GM23248 (cell line): Measurements from ENCODE around the gene SDK2. TPM values are rescaled to one million over a fixed set of nuclear protein-coding genes. Genes with fewer than 3 reads are reported as not detected.

Experiments used
- DNase-seq: peaks from one replicate; pipeline ENCODE4 v3.0.0-alpha.2; 2015
- H2AFZ ChIP-seq: fragments of 200-600 bp; sonication (generic); 2 replicates; pipeline ENCODE4 v1.6.1; 2016; ENCODE audit warnings: antibody characterized with exemption
- H3F3A ChIP-seq: fragments of 200-600 bp; sonication (generic); 2 replicates; pipeline ENCODE4 v1.6.1; 2016; ENCODE audit warnings: mild to moderate bottlenecking, antibody characterized with exemption, mixed run types; ENCODE audit not compliant: insufficient read depth
- H3K27ac ChIP-seq: fragments of 200-600 bp; sonication (generic); 2 replicates; pipeline ENCODE4 v1.5.1; 2016; ENCODE audit warnings: mild to moderate bottlenecking
- H3K27me3 ChIP-seq: fragments of 200-600 bp; sonication (generic); replicated peaks from 2 replicates; pipeline ENCODE4 v1.6.1; 2016; ENCODE audit warnings: mild to moderate bottlenecking; ENCODE audit not compliant: insufficient read depth
- H3K36me3 ChIP-seq: fragments of 200-600 bp; sonication (generic); 2 replicates; pipeline ENCODE4 v1.6.1; 2016; ENCODE audit warnings: low read depth, mild to moderate bottlenecking
- H3K4me1 ChIP-seq: fragments of 200-600 bp; sonication (generic); 2 replicates; pipeline ENCODE4 v1.6.1; 2016; ENCODE audit warnings: mild to moderate bottlenecking; ENCODE audit not compliant: insufficient read depth
- H3K4me2 ChIP-seq: fragments of 200-600 bp; sonication (generic); one replicate; pipeline ENCODE4 v1.6.1; 2016; ENCODE audit warnings: mild to moderate bottlenecking; ENCODE audit not compliant: unreplicated experiment
- H3K4me3 ChIP-seq: fragments of 200-600 bp; sonication (generic); 2 replicates; pipeline ENCODE4 v1.5.1; 2016; ENCODE audit warnings: mild to moderate bottlenecking
- H3K79me2 ChIP-seq: fragments of 200-600 bp; sonication (generic); 2 replicates; pipeline ENCODE4 v1.6.1; 2016; ENCODE audit warnings: mild to moderate bottlenecking; ENCODE audit not compliant: insufficient read depth
- H3K9ac ChIP-seq: fragments of 200-600 bp; sonication (generic); 2 replicates; pipeline ENCODE4 v1.6.1; 2016; ENCODE audit warnings: mild to moderate bottlenecking
- H3K9me2 ChIP-seq: fragments of 200-600 bp; sonication (generic); 2 replicates; pipeline ENCODE4 v1.6.1; 2016; ENCODE audit warnings: mixed run types, mild to moderate bottlenecking, moderate library complexity; ENCODE audit not compliant: insufficient read depth
- H3K9me3 ChIP-seq: fragments of 200-600 bp; sonication (generic); one replicate; pipeline ENCODE4 v1.6.1; 2017; ENCODE audit warnings: low read depth
- H4K20me1 ChIP-seq: fragments of 200-600 bp; sonication (generic); 2 replicates; pipeline ENCODE4 v1.6.0; 2016; ENCODE audit not compliant: insufficient read depth
- EZH2 ChIP-seq: fragments of 200-600 bp; sonication (generic); IDR thresholded peaks from 2 replicates; pipeline ENCODE4 v1.6.1; 2018; ENCODE audit warnings: antibody characterized with exemption, mild to moderate bottlenecking; ENCODE audit not compliant: insufficient read depth, poor library complexity, severe bottlenecking
- EZH2phosphoT487 ChIP-seq: fragments of 200-600 bp; sonication (generic); IDR thresholded peaks from 2 replicates; pipeline ENCODE4 v1.6.1; 2018; ENCODE audit warnings: antibody characterized with exemption, moderate library complexity, mild to moderate bottlenecking, low read depth; ENCODE audit not compliant: insufficient read depth
- WGBS, 2 experiments: methylation state at CpG; one replicate each; pipeline ENCODE4 v1.1.6; 2015 to 2017; ENCODE audit warnings: low lambda C conversion rate in 2 of 2, low coverage in 1 of 2; ENCODE audit errors: missing lambda C conversion rate in 2 of 2; 5-methylcytosine and 5-hydroxymethylcytosine counted together
- in situ Hi-C: fragments of 300-500 bp; cut with MboI; formaldehyde crosslinking; loops from 2 replicates; pipeline ENCODE4 v1.15.0; 2020
- polyA plus RNA-seq: library from polyadenylated mRNA; unstranded; fragments of >200 nt; fragmentation: Nextera tagmentation; extraction: Ambion mirVana; gene quantifications from 2 replicates; pipeline ENCODE4 v1.2.1, GENCODE V29; 2016
- total RNA-seq: library from RNA; depleted of rRNA; stranded (reverse); fragments of >200 nt; shearing (Covaris generic); gene quantifications from 2 replicates; pipeline ENCODE4 v1.2.3, GENCODE V29; 2014

The SDK2 gene
- total and polyA plus RNA-seq, 2 experiments from 2014 or later, result under 0.01 to 0.03 TPM

DNA sequence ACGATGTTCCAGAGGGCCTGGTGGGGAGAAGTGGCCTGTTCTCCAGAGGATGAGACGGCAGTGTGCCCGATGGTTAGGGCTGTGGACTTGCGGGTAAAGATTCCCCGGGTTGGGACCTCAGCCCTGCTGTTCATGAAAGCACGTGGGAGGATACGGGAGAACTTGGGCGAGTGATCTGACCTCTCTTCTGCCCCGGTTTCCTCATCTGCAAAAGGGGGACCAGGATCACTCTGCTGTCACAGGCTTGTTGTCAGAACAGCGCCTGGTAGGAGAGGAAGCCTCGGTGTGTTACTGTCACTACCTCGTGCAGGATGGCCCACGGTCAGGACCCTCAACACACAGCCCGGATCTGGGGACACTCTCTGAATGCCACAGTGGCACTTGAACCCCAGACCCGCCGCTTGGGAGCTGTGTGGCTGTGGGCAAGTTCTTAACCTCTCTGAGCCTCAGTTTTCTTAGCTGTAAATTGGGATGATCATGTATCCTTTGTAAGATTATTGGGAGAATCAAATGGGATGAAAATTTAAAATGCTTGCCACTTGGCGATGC lies 246.9 kb downstream of the SDK2 start:
- Histone ChIP-seq H3K36me3 (no peaks in the 10 kb centered on the region), H4K20me1 (no peaks in the 10 kb centered on the region), H3K4me2 (no peak overlapping the region), H3K79me2 (no peaks in the 10 kb centered on the region), H3K9ac (no peak overlapping the region), H2AFZ (no peak overlapping the region), H3K4me1 (no peaks in the 10 kb centered on the region), H3K9me2 (no peaks in the 10 kb centered on the region), H3K9me3 (no peaks in the 10 kb centered on the region), H3K4me3 (no peak overlapping the region), H3F3A (no peaks in the 10 kb centered on the region), H3K27me3 (no peaks in the 10 kb centered on the region), H3K27ac (no peak overlapping the region)
- in situ Hi-C loops, result no loop called here
- 78 to 79% methylated on average over 17 of the region's 17 CpGs for WGBS, 2 experiments
- DNase-seq, result no peak
- TF ChIP-seq EZH2 (no peak), EZH2phosphoT487 (no peak)

GRCh38 chr17:73396431-73397277 lies 247.6 kb downstream of the SDK2 start:
- H3K4me3 ChIP-seq, result no peak overlapping the region
- H4K20me1 ChIP-seq, result no peaks in the 10 kb centered on the region
- no peaks in the 10 kb centered on the region for H3K27me3 ChIP-seq
- no peaks in the 10 kb centered on the region for H3K9me3 ChIP-seq
- TF ChIP-seq EZH2 (no peak), EZH2phosphoT487 (no peak)
- no peak overlapping the region for H3K9ac ChIP-seq
- H3K9me2 ChIP-seq, result no peaks in the 10 kb centered on the region
- H3K36me3 ChIP-seq, result no peaks in the 10 kb centered on the region
- H2AFZ ChIP-seq, result no peak overlapping the region
- no peaks in the 10 kb centered on the region for H3K4me1 ChIP-seq
- no peaks in the 10 kb centered on the region for H3F3A ChIP-seq
- WGBS, 2 experiments, result 74 to 76% methylated on average over 21 of the region's 21 CpGs
- no peak overlapping the region for H3K4me2 ChIP-seq
- DNase-seq, result no peak
- in situ Hi-C loops, result no loop called here
- no peak overlapping the region for H3K27ac ChIP-seq
- H3K79me2 ChIP-seq, result no peaks in the 10 kb centered on the region

DNA sequence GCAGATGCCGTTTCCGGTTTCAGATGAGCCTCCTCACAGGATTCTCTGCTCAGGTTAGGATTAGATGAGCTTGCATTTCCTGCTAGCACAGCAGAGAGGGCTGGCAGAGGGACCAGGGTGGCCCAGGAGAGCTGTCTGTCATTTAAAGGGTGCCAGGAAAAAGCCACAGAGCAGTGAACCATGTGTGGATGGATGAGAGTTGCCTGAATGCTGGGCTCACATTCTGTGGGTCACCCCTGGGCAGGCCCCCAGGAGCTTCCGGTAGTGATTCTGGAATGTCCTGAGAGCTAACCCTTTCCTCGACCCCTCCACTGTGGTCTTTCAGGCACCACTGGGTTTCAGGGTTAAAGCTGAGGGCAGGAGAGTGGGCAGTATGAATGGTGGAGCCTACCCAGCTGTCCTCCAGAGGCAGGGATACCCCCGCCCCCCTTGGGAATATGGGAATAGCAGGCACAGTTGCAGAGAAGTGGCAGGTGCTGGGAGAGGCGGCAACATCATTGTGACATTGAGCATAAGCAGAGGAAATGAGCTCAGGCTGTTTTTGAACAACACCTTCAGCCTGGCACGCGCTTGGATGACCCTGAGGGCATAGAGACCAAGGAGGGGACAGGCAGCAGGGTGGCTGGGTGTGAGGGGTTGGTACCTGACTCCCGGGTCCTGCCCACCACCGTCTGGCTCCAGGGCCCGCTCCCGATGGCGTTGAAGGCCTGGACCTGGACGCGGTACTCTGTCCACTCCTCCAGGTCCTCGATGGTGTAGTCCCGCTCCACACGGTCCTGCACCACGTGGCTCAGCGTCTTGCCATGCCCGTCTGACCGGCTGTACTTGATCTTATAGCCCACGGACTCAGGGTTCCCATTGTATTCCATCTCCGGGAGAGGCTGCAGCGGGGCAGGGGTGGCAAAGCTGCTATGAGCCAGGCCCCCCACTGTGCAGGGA lies 249.5 kb downstream of the SDK2 start:
- DNase-seq, result no peak
- Histone ChIP-seq H3K27ac (no peak overlapping the region), H3F3A (no peaks in the 10 kb centered on the region), H3K9ac (no peak overlapping the region), H3K9me2 (no peaks in the 10 kb centered on the region), H3K9me3 (no peaks in the 10 kb centered on the region), H2AFZ (no peak overlapping the region), H3K79me2 (no peaks in the 10 kb centered on the region), H3K4me3 (no peak overlapping the region), H3K4me2 (no peak overlapping the region), H4K20me1 (no peaks in the 10 kb centered on the region), H3K4me1 (no peaks in the 10 kb centered on the region), H3K27me3 (no peaks in the 10 kb centered on the region), H3K36me3 (no peaks in the 10 kb centered on the region)
- TF ChIP-seq EZH2 (no peak), EZH2phosphoT487 (no peak)
- in situ Hi-C loops, result no loop called here
- WGBS, 2 experiments, result 76% methylated on average over 16 to 25 of the region's 25 CpGs

DNA sequence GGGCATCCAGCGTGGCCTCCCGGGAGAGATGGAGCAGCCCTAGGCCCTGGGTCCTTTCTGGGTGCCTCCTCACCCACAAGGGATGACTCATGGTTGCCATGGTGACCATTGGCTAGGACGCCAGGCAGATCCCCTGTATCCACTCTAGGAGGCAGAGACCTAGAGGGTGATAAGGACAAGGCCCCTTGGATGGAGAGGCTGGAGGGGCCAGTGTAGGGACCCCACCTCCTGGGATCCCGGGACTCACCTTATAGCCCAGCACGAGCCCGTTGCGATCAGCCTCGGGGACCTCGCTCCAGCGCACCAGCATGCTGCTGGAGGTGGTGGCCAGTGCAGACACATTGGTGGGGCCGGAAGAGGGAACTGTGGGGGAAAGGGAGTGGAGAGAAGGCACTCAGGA lies 250.3 kb downstream of the SDK2 start:
- H3F3A ChIP-seq, result no peaks in the 10 kb centered on the region
- no peaks in the 10 kb centered on the region for H3K36me3 ChIP-seq
- H4K20me1 ChIP-seq, result no peaks in the 10 kb centered on the region
- H3K9me2 ChIP-seq, result no peaks in the 10 kb centered on the region
- in situ Hi-C loops, result no loop called here
- no peak overlapping the region for H3K4me2 ChIP-seq
- H3K4me3 ChIP-seq, result no peak overlapping the region
- no peaks in the 10 kb centered on the region for H3K79me2 ChIP-seq
- H2AFZ ChIP-seq, result no peak overlapping the region
- no peaks in the 10 kb centered on the region for H3K9me3 ChIP-seq
- no peaks in the 10 kb centered on the region for H3K4me1 ChIP-seq
- TF ChIP-seq EZH2 (no peak), EZH2phosphoT487 (no peak)
- H3K9ac ChIP-seq, result no peak overlapping the region
- no peaks in the 10 kb centered on the region for H3K27me3 ChIP-seq
- 86 to 90% methylated on average over 11 of the region's 11 CpGs for WGBS, 2 experiments
- no peak overlapping the region for H3K27ac ChIP-seq
- DNase-seq, result peak; percentile 26
